DND-41 (cell line): Measurements from ENCODE around the gene GFI1B.

Experiments used
- ATAC-seq: fragments of 200-7000 bp; cut with Tn5 transposase; 3 replicates; pipeline ENCODE4 v1.9.1; 2021; ENCODE audit warnings: low read depth; ENCODE audit not compliant: insufficient read depth
- DNase-seq: peaks from one replicate; pipeline ENCODE4 v3.0.0-alpha.2; 2020
- H2AFZ ChIP-seq: 2 replicates; pipeline ENCODE4 v1.6.0; 2012; ENCODE audit warnings: low read depth, low read length
- H3K27ac ChIP-seq: 2 replicates; pipeline ENCODE4 v1.5.1; 2012; ENCODE audit warnings: low read length, inconsistent platforms
- H3K27me3 ChIP-seq: fragments of 200-600 bp; sonication (generic); 2 replicates; pipeline ENCODE4 v1.6.0; 2012; ENCODE audit warnings: low read length, mild to moderate bottlenecking, inconsistent platforms; ENCODE audit not compliant: insufficient read depth, poor library complexity
- H3K36me3 ChIP-seq: 2 replicates; pipeline ENCODE4 v1.5.1; 2012; ENCODE audit warnings: low read length, inconsistent platforms; ENCODE audit not compliant: insufficient read depth
- H3K4me1 ChIP-seq: 2 replicates; pipeline ENCODE4 v1.5.1; 2012; ENCODE audit warnings: mild to moderate bottlenecking, low read length; ENCODE audit not compliant: insufficient read depth
- H3K4me2 ChIP-seq: 2 replicates; pipeline ENCODE4 v1.6.0; 2012; ENCODE audit warnings: mild to moderate bottlenecking, moderate library complexity, low read length, inconsistent platforms; ENCODE audit not compliant: insufficient read depth
- H3K4me3 ChIP-seq, 2 experiments: fragments of 200-600 bp in 1 of 2; shearing (Covaris generic) in 1 of 2; 2 replicates each; pipeline ENCODE4 v1.5.1; 2012 to 2016; ENCODE audit warnings: inconsistent platforms in 2 of 2, low read length in 2 of 2, mild to moderate bottlenecking in 2 of 2, low read depth in 1 of 2, moderate library complexity in 1 of 2
- H3K79me2 ChIP-seq: 2 replicates; pipeline ENCODE4 v1.6.0; 2012; ENCODE audit warnings: low read length, inconsistent platforms; ENCODE audit not compliant: insufficient read depth
- H3K9ac ChIP-seq: 2 replicates; pipeline ENCODE4 v1.6.0; 2012; ENCODE audit warnings: low read depth, mild to moderate bottlenecking, inconsistent platforms, low read length, moderate library complexity
- H3K9me3 ChIP-seq: 2 replicates; pipeline ENCODE4 v1.5.1; 2012; ENCODE audit warnings: low read length, moderate library complexity, mild to moderate bottlenecking, inconsistent platforms; ENCODE audit not compliant: insufficient read depth, severe bottlenecking
- H4K20me1 ChIP-seq: 2 replicates; pipeline ENCODE4 v1.6.0; 2012; ENCODE audit warnings: low read length; ENCODE audit not compliant: insufficient read depth
- CTCF ChIP-seq: IDR thresholded peaks from 2 replicates; pipeline ENCODE4 v1.5.1; 2012; ENCODE audit warnings: borderline replicate concordance, low read length, moderate library complexity, mild to moderate bottlenecking; ENCODE audit not compliant: poor library complexity, severe bottlenecking; ENCODE audit errors: extremely low read depth
- EZH2 ChIP-seq: IDR thresholded peaks from 3 replicates; pipeline ENCODE4 v1.6.1; 2012; ENCODE audit warnings: borderline replicate concordance, low read depth, mild to moderate bottlenecking, moderate library complexity, low read length, inconsistent platforms; ENCODE audit not compliant: severe bottlenecking

GFI1B gene

GRCh38 chr9:132990781-132991180 lies 12.3 kb downstream of the GFI1B start:
- no peak overlapping the region for H3K4me2 ChIP-seq

GRCh38 chr9:132991351-132992300 lies 13.1 kb downstream of the GFI1B start:
- no peak overlapping the region for H3K4me3 ChIP-seq
- H2AFZ ChIP-seq, result no peak overlapping the region
- no peak overlapping the region for H3K9ac ChIP-seq
- DNase-seq (no peak), ATAC-seq (peak; percentile 31; the same call in 1 of the 3 replicates)
- no peaks in the 10 kb centered on the region for H3K9me3 ChIP-seq
- H3K4me2 ChIP-seq, result no peak overlapping the region
- H4K20me1 ChIP-seq, result no peaks in the 10 kb centered on the region; the same call in 1 of the 2 replicates
- no peak overlapping the region for H3K27ac ChIP-seq
- no peak for TF ChIP-seq EZH2
- no peak for TF ChIP-seq CTCF
- no peaks in the 10 kb centered on the region for H3K4me1 ChIP-seq
- no peaks in the 10 kb centered on the region for H3K79me2 ChIP-seq
- H3K27me3 ChIP-seq, result peaks cover 6% of the 10 kb centered on the region
- H3K36me3 ChIP-seq, result no peaks in the 10 kb centered on the region

More at GRCh38 chr9:132990781-132991180, 12.3 kb downstream of the GFI1B start:
- Histone ChIP-seq H3K27me3 (peaks cover 6% of the 10 kb centered on the region), H3K36me3 (no peaks in the 10 kb centered on the region), H2AFZ (no peak overlapping the region), H3K79me2 (no peaks in the 10 kb centered on the region), H4K20me1 (no peaks in the 10 kb centered on the region; the same call in 1 of the 2 replicates), H3K27ac (no peak overlapping the region), H3K9me3 (no peaks in the 10 kb centered on the region), H3K4me3 (no peak overlapping the region), H3K4me1 (no peaks in the 10 kb centered on the region), H3K9ac (no peak overlapping the region)
- DNase-seq (no peak), ATAC-seq (no peak)
- TF ChIP-seq EZH2 (no peak), CTCF (no peak)

GRCh38 chr9:132993511-132993939 lies 15.0 kb downstream of the GFI1B start:
- no peak overlapping the region for H3K9ac ChIP-seq
- H3K27ac ChIP-seq, result no peak overlapping the region
- no peak overlapping the region for H2AFZ ChIP-seq
- no peak for ATAC-seq
- H3K4me1 ChIP-seq, result no peaks in the 10 kb centered on the region
- no peaks in the 10 kb centered on the region for H3K79me2 ChIP-seq
- H3K4me2 ChIP-seq, result no peak overlapping the region
- peaks cover 8% of the 10 kb centered on the region for H3K27me3 ChIP-seq
- no peaks in the 10 kb centered on the region for H3K9me3 ChIP-seq
- H3K36me3 ChIP-seq, result no peaks in the 10 kb centered on the region
- TF ChIP-seq CTCF (no peak), EZH2 (no peak)
- H4K20me1 ChIP-seq, result no peaks in the 10 kb centered on the region; the same call in 1 of the 2 replicates
- H3K4me3 ChIP-seq, result no peak overlapping the region
- DNase-seq, result no peak
